IMR-90 (cell line): ENCODE results near the gene CACNA2D3. TPM values are rescaled to one million over a fixed set of nuclear protein-coding genes. Genes with fewer than 3 reads are reported as not detected.

ENCODE experiments used
- ATAC-seq: fragments of 200-7000 bp; cut with Tn5 transposase; 2 replicates; pipeline ENCODE4 v1.9.1; 2020; ENCODE audit warnings: low read depth, mild to moderate bottlenecking, moderate library complexity
- BruUV-seq: library from RNA; stranded (reverse); fragments of 400-500 nt; replicated peaks from 2 replicates; lab custom pipeline; 2021; lab: Mats Ljungman, UMichigan
- CTCF ChIA-PET: fragments of 300-600 bp; formaldehyde crosslinking; extraction: SDS; loops from one replicate; lab custom pipeline; 2021; ENCODE audit warnings: antibody characterized with exemption; lab: Yijun Ruan, JAX
- POLR2A ChIA-PET: fragments of 300-600 bp; sonication (Branson Sonifier 250); formaldehyde crosslinking; loops from one replicate; lab custom pipeline; 2022; ENCODE audit warnings: antibody characterized with exemption; ENCODE audit not compliant: unreplicated experiment; lab: Charles Lee
- DNase-seq: peaks from one replicate; pipeline ENCODE4 v3.0.0; 2013
- H2AFZ ChIP-seq: replicated peaks from 2 replicates; pipeline ENCODE3; 2013; ENCODE audit warnings: low read length, mild to moderate bottlenecking; ENCODE audit not compliant: poor library complexity
- H2AK5ac ChIP-seq: 2 replicates; pipeline ENCODE4 v1.6.1; 2013; ENCODE audit warnings: low read depth, low read length, inconsistent platforms
- H2AK9ac ChIP-seq: replicated peaks from 2 replicates; pipeline ENCODE3; 2013; ENCODE audit warnings: mild to moderate bottlenecking, low read depth, low read length, moderate library complexity; ENCODE audit not compliant: poor library complexity
- H2BK120ac ChIP-seq: 2 replicates; pipeline ENCODE4 v1.6.1; 2013; ENCODE audit warnings: low read depth, low read length, inconsistent platforms
- H2BK15ac ChIP-seq: 3 replicates; pipeline ENCODE4 v1.6.1; 2013; ENCODE audit warnings: low read depth, low read length, inconsistent platforms
- H2BK20ac ChIP-seq: 2 replicates; pipeline ENCODE4 v1.6.1; 2013; ENCODE audit warnings: low read depth, mild to moderate bottlenecking, inconsistent platforms, low read length, moderate library complexity
- H2BK5ac ChIP-seq: 2 replicates; pipeline ENCODE4 v1.6.1; 2013; ENCODE audit warnings: mild to moderate bottlenecking, low read depth, low read length, inconsistent platforms; ENCODE audit not compliant: poor library complexity, severe bottlenecking
- H3K14ac ChIP-seq: replicated peaks from 2 replicates; pipeline ENCODE4 v1.6.1; 2013; ENCODE audit warnings: low read depth, low read length, inconsistent platforms
- H3K18ac ChIP-seq: 2 replicates; pipeline ENCODE4 v1.6.1; 2013; ENCODE audit warnings: low read depth, low read length, control low read depth
- H3K23ac ChIP-seq: 2 replicates; pipeline ENCODE4 v1.6.1; 2013; ENCODE audit warnings: low read depth, low read length, inconsistent platforms
- H3K27ac ChIP-seq: 2 replicates; pipeline ENCODE4 v1.5.1; 2013; ENCODE audit warnings: mild to moderate bottlenecking, control low read depth, low read length; ENCODE audit not compliant: insufficient read depth
- H3K27me3 ChIP-seq: 2 replicates; pipeline ENCODE4 v1.6.1; 2013; ENCODE audit warnings: low read length; ENCODE audit not compliant: control insufficient read depth, insufficient read depth
- H3K36me3 ChIP-seq: 2 replicates; pipeline ENCODE4 v1.6.1; 2013; ENCODE audit warnings: low read length, mixed read lengths; ENCODE audit not compliant: control insufficient read depth, insufficient read depth
- H3K4ac ChIP-seq: 2 replicates; pipeline ENCODE4 v1.6.1; 2013; ENCODE audit warnings: low read depth, low read length, inconsistent platforms
- H3K4me1 ChIP-seq: 2 replicates; pipeline ENCODE4 v1.6.1; 2013; ENCODE audit warnings: low read length, mixed read lengths; ENCODE audit not compliant: control insufficient read depth, insufficient read depth
- H3K4me2 ChIP-seq: 2 replicates; pipeline ENCODE4 v1.6.1; 2013; ENCODE audit warnings: low read depth, mild to moderate bottlenecking, control low read depth, low read length, moderate library complexity
- H3K4me3 ChIP-seq: 2 replicates; pipeline ENCODE4 v1.5.1; 2013; ENCODE audit warnings: low read depth, mild to moderate bottlenecking, control low read depth, low read length, moderate library complexity; ENCODE audit not compliant: insufficient read depth
- H3K56ac ChIP-seq: 2 replicates; pipeline ENCODE4 v1.6.1; 2013; ENCODE audit warnings: low read length, inconsistent platforms; ENCODE audit not compliant: insufficient read depth; ENCODE audit errors: extremely low read depth
- H3K79me1 ChIP-seq, 2 experiments: 2 replicates each; pipeline ENCODE4 v1.6.1; 2013; ENCODE audit warnings: low read length in 2 of 2, inconsistent platforms in 1 of 2, low read depth in 1 of 2
- H3K9ac ChIP-seq: 2 replicates; pipeline ENCODE4 v1.6.1; 2013; ENCODE audit warnings: low read depth, low read length, control low read depth
- H3K9me1 ChIP-seq: 2 replicates; pipeline ENCODE4 v1.6.1; 2013; ENCODE audit warnings: low read length, inconsistent platforms; ENCODE audit not compliant: insufficient read depth
- H3K9me3 ChIP-seq: 2 replicates; pipeline ENCODE4 v1.6.1; 2013; ENCODE audit warnings: low read length; ENCODE audit not compliant: control insufficient read depth, insufficient read depth
- H4K20me1 ChIP-seq: 2 replicates; pipeline ENCODE4 v1.6.1; 2013; ENCODE audit warnings: low read length, inconsistent platforms; ENCODE audit not compliant: insufficient read depth
- H4K5ac ChIP-seq: 2 replicates; pipeline ENCODE4 v1.6.1; 2013; ENCODE audit warnings: mild to moderate bottlenecking, low read depth, low read length, control low read depth
- H4K8ac ChIP-seq, 2 experiments: 2 replicates each; pipeline ENCODE4 v1.6.1; 2013; ENCODE audit warnings: low read depth in 2 of 2, low read length in 2 of 2, control low read depth in 1 of 2, inconsistent platforms in 1 of 2
- H4K91ac ChIP-seq: 2 replicates; pipeline ENCODE4 v1.6.1; 2013; ENCODE audit warnings: low read depth, low read length, inconsistent platforms; ENCODE audit not compliant: insufficient read depth
- FOS ChIP-seq: fragments of 150-350 bp; IDR thresholded peaks from 2 replicates; pipeline ENCODE4 v1.6.1; 2016; ENCODE audit warnings: low read depth, low read length
- WGBS, 2 experiments: methylation state at CpG; one replicate each; pipeline versions ENCODE4 v1.1.5 to v1.1.7; 2013; ENCODE audit warnings: missing lambda C conversion rate in 2 of 2; ENCODE audit not compliant: insufficient read length in 1 of 2; ENCODE audit errors: extremely low coverage in 2 of 2; 5-methylcytosine and 5-hydroxymethylcytosine counted together
- dilution Hi-C: fragments of 300-500 bp; cut with HindIII; formaldehyde crosslinking; loops from one replicate; pipeline ENCODE4 v1.14.3; 2018; ENCODE audit warnings: low sequenced_read_pairs; ENCODE audit not compliant: unreplicated experiment
- in situ Hi-C: fragments of 300-500 bp; cut with MboI; formaldehyde crosslinking; loops from 3 replicates; pipeline ENCODE4 v1.14.3; 2019; ENCODE audit warnings: low sequenced_read_pairs, inconsistent platforms, mixed read lengths
- intact Hi-C: fragments of 100-400 bp; cut with micrococcal nuclease; formaldehyde crosslinking; loops from 2 replicates; pipeline ENCODE4 v1.10.0; 2022
- polyA plus RNA-seq, 3 experiments: library from polyadenylated mRNA; depleted of rRNA; stranded (reverse); fragments of >200 nt; gene quantifications; 2 replicates each; pipeline ENCODE4 v1.2.3, GENCODE V29; 2012; ENCODE audit warnings: low replicate concordance in 1 of 3
- total RNA-seq: library from RNA; depleted of rRNA; stranded (reverse); fragments of >200 nt; gene quantifications from 2 replicates; pipeline ENCODE4 v1.2.3, GENCODE V29; 2012

CACNA2D3 gene
- total and polyA plus RNA-seq, 2 of the 4 experiments (the other 2 are of a cell fraction): 0.36 to 0.41 TPM

GRCh38 chr3:54311211-54311747 is 188.9 kb downstream of the CACNA2D3 start:
- CTCF ChIA-PET: no interaction called here
- Histone ChIP-seq H2AK9ac (no peak overlapping the region), H2AFZ (no peak overlapping the region), H4K8ac (no peak overlapping the region), H2BK120ac (no peak overlapping the region), H3K27me3 (no peaks in the 10 kb centered on the region), H2BK5ac (no peak overlapping the region), H3K18ac (no peak overlapping the region), H3K4ac (no peak overlapping the region), H3K36me3 (no peaks in the 10 kb centered on the region), H2BK15ac (no peak overlapping the region), H3K23ac (no peak overlapping the region), H3K79me1 (no peaks in the 10 kb centered on the region), H3K4me1 (no peaks in the 10 kb centered on the region), H4K91ac (no peak overlapping the region), H3K9me3 (peaks cover 20% of the 10 kb centered on the region), H2BK20ac (no peak overlapping the region), H3K14ac (no peak overlapping the region), H3K4me3 (no peak overlapping the region), H4K20me1 (no peaks in the 10 kb centered on the region), H3K56ac (no peak overlapping the region), H3K4me2 (no peak overlapping the region), H3K9me1 (no peaks in the 10 kb centered on the region), H4K5ac (no peak overlapping the region), H2AK5ac (no peak overlapping the region), H3K9ac (no peak overlapping the region), H3K27ac (no peak overlapping the region)
- DNase-seq (no peak), ATAC-seq (no peak)
- POLR2A ChIA-PET: no interaction called here
- dilution Hi-C loops (no loop called here), intact Hi-C loops (no loop called here), in situ Hi-C loops (no loop called here)
- 100% methylated on average over 1 of the region's 6 CpGs; no CpG with 5 or more reads in 1 of the 2 experiments for WGBS, 2 experiments
- TF ChIP-seq FOS: no peak
- no TSS peak for BruUV-seq
